Stimulated activated CD8-positive, alpha-beta memory T cell treated with anti-CD3 and anti-CD28 coated beads, Interleukin-15, amount 100 ng/mL, for 4 hours (primary cell): Measurements from ENCODE around the gene GATAD2A.
A peak's percentile ranks its signal among the peaks of the same experiment; 100 is the strongest.

Source experiments
- DNase-seq, 2 donors: peaks; one replicate each; pipeline ENCODE4 v3.0.0-alpha.2; 2020; ENCODE audit warnings: low read depth in 2 of 2

Gene GATAD2A

GRCh38 chr19:19529783-19530422, 124.4 kb downstream of the GATAD2A start:
- DNase-seq, result no peak

- DNase-seq, result no peak
These were observed 124.9 kb downstream of the GATAD2A start for GRCh38 chr19:19530423-19530804.

- DNase-seq, result no peak
These were observed 125.4 kb downstream of the GATAD2A start for GRCh38 chr19:19530889-19531288.

GRCh38 chr19:19531951-19532805, 126.7 kb downstream of the GATAD2A start:
- peak; percentile 54 to 59 for DNase-seq

- no peak for DNase-seq
These were observed 127.6 kb downstream of the GATAD2A start for GRCh38 chr19:19532806-19533701.

- no peak for DNase-seq
These were observed 128.4 kb downstream of the GATAD2A start for GRCh38 chr19:19533841-19534240.

GRCh38 chr19:19534556-19535265, 129.2 kb downstream of the GATAD2A start:
- DNase-seq, result no peak

- DNase-seq, result no peak
These were observed 130.1 kb downstream of the GATAD2A start for GRCh38 chr19:19535311-19536191.

- no peak for DNase-seq
These were observed 131.9 kb downstream of the GATAD2A start for GRCh38 chr19:19537075-19538048.

- DNase-seq, result no peak
These were observed 132.7 kb downstream of the GATAD2A start, which contains the start of gene CILP2 for GRCh38 chr19:19538061-19538784. Gene CILP2, plus strand, starts transcription at chr19:19538265. Its CDS starts 85 bp downstream, at chr19:19538350.

GRCh38 chr19:19538785-19539166, 133.3 kb downstream of the GATAD2A start:
- DNase-seq, result no peak

GRCh38 chr19:19539698-19540063, 134.2 kb downstream of the GATAD2A start:
- no peak for DNase-seq

- DNase-seq, result peak; percentile 42 to 45
These were observed 134.7 kb downstream of the GATAD2A start for GRCh38 chr19:19540064-19540714.

- peak; percentile 24 to 53 for DNase-seq
These were observed 135.4 kb downstream of the GATAD2A start for GRCh38 chr19:19540715-19541515.

- DNase-seq, result peak in 1 of 2 donors; percentile 7
These were observed 136.1 kb downstream of the GATAD2A start for GRCh38 chr19:19541616-19542015.

GRCh38 chr19:19542507-19542906, 137.0 kb downstream of the GATAD2A start:
- DNase-seq, result no peak

GRCh38 chr19:19543101-19543500, 137.6 kb downstream of the GATAD2A start:
- no peak for DNase-seq
